Cardiac muscle cell (in vitro differentiated cells and primary cell): ENCODE data around the gene PIH1D1. TPM values are rescaled to one million over a fixed set of nuclear protein-coding genes. Genes with fewer than 3 reads are reported as not detected.

ENCODE experiments used
- DNase-seq, 2 donors: peaks; one replicate each; pipeline versions ENCODE4 v3.0.0 to v3.0.0-alpha.2; 2010 to 2017; ENCODE audit warnings: low read depth in 1 of 2, low spot score in 1 of 2
- H3K27ac ChIP-seq: fragments of 200-600 bp; sonication (generic); 2 replicates; pipeline ENCODE4 v1.5.1; 2016
- H3K27me3 ChIP-seq: fragments of 200-600 bp; sonication (generic); 2 replicates; pipeline ENCODE4 v1.6.0; 2016; ENCODE audit warnings: control low read depth
- H3K36me3 ChIP-seq: fragments of 200-600 bp; sonication (generic); 2 replicates; pipeline ENCODE4 v1.5.1; 2016; ENCODE audit warnings: control low read depth
- H3K4me1 ChIP-seq: fragments of 200-600 bp; sonication (generic); 2 replicates; pipeline ENCODE4 v1.8.1; 2017; ENCODE audit warnings: low read depth, mild to moderate bottlenecking, mixed run types
- H3K4me3 ChIP-seq: fragments of 200-600 bp; sonication (generic); 2 replicates; pipeline ENCODE4 v1.5.1; 2016; ENCODE audit warnings: mild to moderate bottlenecking
- H3K9me3 ChIP-seq: fragments of 200-600 bp; sonication (generic); 2 replicates; pipeline ENCODE4 v1.5.1; 2017; ENCODE audit warnings: low read depth, mild to moderate bottlenecking, control low read depth
- polyA plus RNA-seq: library from polyadenylated mRNA; unstranded; fragments of >200 nt; fragmentation: Nextera tagmentation; extraction: Ambion mirVana; gene quantifications from 2 replicates; pipeline ENCODE4 v1.2.1, GENCODE V29; 2016
- total RNA-seq: library from RNA; depleted of rRNA; stranded (reverse); fragments of >200 nt; gene quantifications from 2 replicates; pipeline ENCODE4 v1.2.3, GENCODE V29; 2016
- TF ChIP-seq, protein P1 (sequence below): IDR thresholded peaks from 2 replicates; pipeline ENCODE4 v1.5.1; 2012; ENCODE audit warnings: low read depth, mild to moderate bottlenecking, low read length

Gene PIH1D1
- total and polyA plus RNA-seq, 2 experiments from 2014 or later, result 145 to 156 TPM

DNA sequence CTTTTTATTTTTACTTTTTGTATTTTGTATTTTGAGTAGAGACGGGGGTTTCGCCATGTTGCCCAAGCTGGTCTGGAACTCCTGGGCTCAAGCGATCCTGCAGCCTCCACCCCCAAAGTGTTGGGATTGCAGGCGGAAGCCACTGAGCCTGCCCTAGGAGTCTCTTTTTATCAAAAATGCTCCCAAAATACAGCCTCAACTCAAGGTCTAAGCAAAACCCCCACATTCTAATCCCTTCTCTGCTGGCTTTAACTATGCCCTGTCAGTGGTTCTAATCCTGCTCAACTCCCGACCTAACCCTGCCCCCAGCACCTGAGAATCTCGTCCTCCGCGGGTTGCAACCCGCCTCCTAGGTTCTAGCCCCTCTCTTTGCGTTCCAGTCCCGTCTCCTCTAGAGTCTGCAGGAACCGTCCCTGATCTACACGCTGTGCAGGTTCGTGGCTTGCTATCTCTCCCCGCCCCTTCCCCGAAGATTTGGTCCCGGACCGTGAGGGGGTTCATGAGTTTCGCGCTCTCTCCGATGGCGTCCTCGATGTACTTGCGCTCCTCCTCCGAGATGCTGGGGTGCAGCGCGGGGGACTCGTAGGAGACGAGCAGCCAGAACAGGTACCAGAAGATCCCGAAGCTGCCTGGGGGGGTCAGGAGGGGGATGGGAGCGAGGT is 18.2 kb downstream of the PIH1D1 start:
- Histone ChIP-seq H3K27me3 (peaks cover 62% of the 10 kb centered on the region), H3K27ac (no peak overlapping the region), H3K9me3 (no peaks in the 10 kb centered on the region), H3K36me3 (no peaks in the 10 kb centered on the region), H3K4me1 (no peaks in the 10 kb centered on the region), H3K4me3 (no peak overlapping the region)
- TF ChIP-seq, protein P1, sequence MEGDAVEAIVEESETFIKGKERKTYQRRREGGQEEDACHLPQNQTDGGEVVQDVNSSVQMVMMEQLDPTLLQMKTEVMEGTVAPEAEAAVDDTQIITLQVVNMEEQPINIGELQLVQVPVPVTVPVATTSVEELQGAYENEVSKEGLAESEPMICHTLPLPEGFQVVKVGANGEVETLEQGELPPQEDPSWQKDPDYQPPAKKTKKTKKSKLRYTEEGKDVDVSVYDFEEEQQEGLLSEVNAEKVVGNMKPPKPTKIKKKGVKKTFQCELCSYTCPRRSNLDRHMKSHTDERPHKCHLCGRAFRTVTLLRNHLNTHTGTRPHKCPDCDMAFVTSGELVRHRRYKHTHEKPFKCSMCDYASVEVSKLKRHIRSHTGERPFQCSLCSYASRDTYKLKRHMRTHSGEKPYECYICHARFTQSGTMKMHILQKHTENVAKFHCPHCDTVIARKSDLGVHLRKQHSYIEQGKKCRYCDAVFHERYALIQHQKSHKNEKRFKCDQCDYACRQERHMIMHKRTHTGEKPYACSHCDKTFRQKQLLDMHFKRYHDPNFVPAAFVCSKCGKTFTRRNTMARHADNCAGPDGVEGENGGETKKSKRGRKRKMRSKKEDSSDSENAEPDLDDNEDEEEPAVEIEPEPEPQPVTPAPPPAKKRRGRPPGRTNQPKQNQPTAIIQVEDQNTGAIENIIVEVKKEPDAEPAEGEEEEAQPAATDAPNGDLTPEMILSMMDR, result no peak
- DNase-seq, result no peak

- no peaks in the 10 kb centered on the region for H3K36me3 ChIP-seq
- H3K27me3 ChIP-seq, result peaks cover 62% of the 10 kb centered on the region
- no peaks in the 10 kb centered on the region for H3K9me3 ChIP-seq
- TF ChIP-seq, protein P1, result no peak
- H3K4me1 ChIP-seq, result peaks cover 5% of the 10 kb centered on the region
- no peak overlapping the region for H3K27ac ChIP-seq
- H3K4me3 ChIP-seq, result no peak overlapping the region
- no peak for DNase-seq
Observed at GRCh38 chr19:49432141-49433073, 19.2 kb downstream of the PIH1D1 start.

DNA sequence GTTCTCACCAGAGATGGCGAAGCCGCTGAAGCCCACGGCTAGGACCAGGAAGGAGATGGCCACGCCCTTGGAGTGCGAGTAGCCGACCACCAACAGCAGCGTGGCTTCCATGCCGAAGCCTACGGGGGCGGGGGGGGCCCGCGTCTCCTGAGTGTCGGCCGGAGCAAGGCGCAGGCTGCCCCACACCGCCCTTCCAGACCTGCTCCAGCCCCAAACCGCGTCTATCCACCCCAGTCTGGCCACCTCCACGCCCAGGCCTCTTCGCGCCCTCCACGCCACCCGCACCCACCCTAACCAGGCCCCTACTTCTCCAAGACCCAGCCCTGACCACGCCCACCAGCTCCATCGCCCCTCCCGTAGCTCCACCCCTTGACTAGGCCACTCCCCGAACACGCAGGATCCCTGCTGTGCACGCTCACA is 20.3 kb downstream of the PIH1D1 start:
- Histone ChIP-seq H3K4me3 (no peak overlapping the region), H3K27ac (no peak overlapping the region), H3K27me3 (peaks cover 62% of the 10 kb centered on the region), H3K9me3 (no peaks in the 10 kb centered on the region), H3K36me3 (no peaks in the 10 kb centered on the region), H3K4me1 (peaks cover 5% of the 10 kb centered on the region)
- TF ChIP-seq, protein P1, result no peak
- no peak for DNase-seq

GRCh38 chr19:49430678-49431329 is 20.8 kb downstream of the PIH1D1 start:
- DNase-seq, result no peak
- Histone ChIP-seq H3K27me3 (peaks cover 61% of the 10 kb centered on the region), H3K36me3 (no peaks in the 10 kb centered on the region), H3K27ac (no peak overlapping the region), H3K9me3 (no peaks in the 10 kb centered on the region), H3K4me1 (peaks cover 5% of the 10 kb centered on the region), H3K4me3 (no peak overlapping the region)
- TF ChIP-seq, protein P1, result peak; percentile 25

GRCh38 chr19:49430172-49430677 is 21.4 kb downstream of the PIH1D1 start:
- no peaks in the 10 kb centered on the region for H3K9me3 ChIP-seq
- no peak for DNase-seq
- peaks cover 64% of the 10 kb centered on the region for H3K27me3 ChIP-seq

More at GRCh38 chr19:49430172-49430677, 21.4 kb downstream of the PIH1D1 start:
- Histone ChIP-seq H3K27ac (no peak overlapping the region), H3K4me1 (peaks cover 5% of the 10 kb centered on the region), H3K4me3 (no peak overlapping the region), H3K36me3 (no peaks in the 10 kb centered on the region)
- TF ChIP-seq, protein P1, result no peak
